Stimulated activated CD4-positive, alpha-beta T cell treated with anti-CD3 and anti-CD28 coated beads, Interleukin-15, amount 100 ng/mL, for 24 hours (primary cell): ENCODE measurements around the gene SHC4.
A peak's percentile ranks its signal among the peaks of the same experiment; 100 is the strongest.
"Not testable (repeated sequence)": the region's sequence is repeated elsewhere in the genome, so short reads cannot be mapped to it uniquely, and the experiment has no call there.

ENCODE experiments used
- DNase-seq: peaks from one replicate; pipeline ENCODE4 v3.0.0-alpha.2; 2020

SHC4 gene, protein sequence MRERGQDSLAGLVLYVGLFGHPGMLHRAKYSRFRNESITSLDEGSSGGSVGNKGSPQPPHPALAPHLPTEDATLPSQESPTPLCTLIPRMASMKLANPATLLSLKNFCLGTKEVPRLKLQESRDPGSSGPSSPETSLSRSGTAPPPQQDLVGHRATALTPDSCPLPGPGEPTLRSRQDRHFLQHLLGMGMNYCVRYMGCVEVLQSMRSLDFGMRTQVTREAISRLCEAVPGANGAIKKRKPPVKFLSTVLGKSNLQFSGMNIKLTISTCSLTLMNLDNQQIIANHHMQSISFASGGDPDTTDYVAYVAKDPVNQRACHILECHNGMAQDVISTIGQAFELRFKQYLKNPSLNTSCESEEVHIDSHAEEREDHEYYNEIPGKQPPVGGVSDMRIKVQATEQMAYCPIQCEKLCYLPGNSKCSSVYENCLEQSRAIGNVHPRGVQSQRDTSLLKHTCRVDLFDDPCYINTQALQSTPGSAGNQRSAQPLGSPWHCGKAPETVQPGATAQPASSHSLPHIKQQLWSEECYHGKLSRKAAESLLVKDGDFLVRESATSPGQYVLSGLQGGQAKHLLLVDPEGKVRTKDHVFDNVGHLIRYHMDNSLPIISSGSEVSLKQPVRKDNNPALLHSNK

DNA sequence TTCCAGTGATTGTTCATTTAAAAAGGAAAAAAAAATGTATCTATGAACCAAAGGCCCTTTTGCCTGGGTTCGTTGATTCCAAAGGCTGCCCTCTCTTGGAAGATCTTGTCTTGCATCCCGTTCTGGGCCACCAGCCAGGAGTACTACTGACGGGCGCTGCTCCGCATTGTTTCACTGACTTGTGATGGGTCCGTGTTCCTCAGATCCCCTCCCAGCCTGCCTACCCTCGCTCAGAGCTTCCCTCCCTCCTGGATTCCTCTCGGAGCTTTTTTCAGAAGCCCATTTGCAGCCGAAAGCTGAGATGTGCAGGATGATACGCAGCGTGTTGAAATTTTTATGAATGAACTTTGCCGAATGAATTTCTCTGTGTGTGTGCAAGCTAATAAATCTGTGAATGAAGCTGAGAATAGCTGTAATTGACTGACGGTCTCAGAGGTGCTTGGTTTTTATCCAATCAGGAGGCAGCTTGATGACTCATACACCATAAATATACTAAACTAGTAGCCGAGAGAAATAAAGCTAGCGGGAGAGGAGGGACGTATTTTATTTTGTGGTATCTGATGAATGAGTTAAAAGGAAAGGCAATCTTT lies at the start of gene SHC4:
TSS of gene SHC4 (minus strand) at position 396 of the 590 bp plus-strand sequence. CDS start 904 bp downstream, outside the sequence.
- peak; percentile 31 for DNase-seq

DNA sequence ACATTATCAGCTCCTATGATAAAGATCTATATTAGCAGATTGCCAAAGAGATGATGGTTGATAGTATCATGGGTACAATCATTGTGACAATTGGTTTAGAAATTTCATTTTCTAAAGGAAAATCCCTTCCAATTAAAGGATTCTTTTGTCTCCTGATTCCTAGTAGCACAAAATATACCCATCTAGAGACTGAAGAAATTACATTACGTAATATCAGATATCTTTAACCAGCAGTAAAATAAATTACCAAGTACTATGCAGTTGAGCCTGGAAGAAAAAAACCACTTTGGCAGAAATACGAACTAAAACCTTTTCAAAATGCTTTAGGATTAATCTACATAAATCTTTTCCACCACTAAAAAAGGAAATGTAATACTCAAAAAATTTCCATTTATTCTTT lies 35.6 kb upstream of the SHC4 start:
- no peak for DNase-seq

DNA sequence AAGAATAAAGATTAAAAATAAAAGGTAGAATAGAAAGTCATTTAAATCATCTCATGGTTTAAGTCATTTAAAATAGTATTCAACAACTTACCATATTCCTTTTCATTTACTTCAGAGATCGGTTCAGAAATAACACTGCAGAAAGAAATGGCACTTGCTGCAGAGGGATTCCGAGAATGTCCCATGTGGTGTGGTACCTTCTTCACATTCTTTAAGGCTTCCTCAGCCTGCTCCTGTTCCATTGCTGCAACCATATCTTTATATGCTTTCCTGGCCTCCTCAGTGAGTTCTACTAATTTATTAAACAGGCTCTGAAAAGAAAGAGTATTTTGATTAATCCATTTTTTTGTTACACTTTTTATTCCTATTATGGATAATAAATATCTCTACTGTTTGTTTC lies 32.6 kb upstream of the SHC4 start:
- no peak for DNase-seq

DNA sequence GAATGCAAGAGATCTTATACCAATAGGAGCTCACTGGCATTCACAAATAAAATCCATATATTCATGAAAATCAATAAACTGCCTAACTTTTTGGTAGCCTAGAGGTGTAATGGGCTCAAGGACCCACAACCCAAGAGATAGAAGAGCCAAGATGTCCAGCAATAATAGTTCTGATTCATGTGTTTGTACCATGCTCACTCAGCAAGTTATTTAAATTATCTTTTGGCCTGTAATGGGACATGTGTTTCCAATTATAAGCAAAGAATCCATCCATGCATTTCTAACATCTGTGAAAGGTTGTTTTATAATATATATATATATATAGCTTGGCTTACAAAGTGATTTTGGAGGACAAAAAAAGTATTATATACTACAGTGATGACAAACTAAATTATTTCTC lies 29.7 kb upstream of the SHC4 start:
- DNase-seq: no peak

DNA sequence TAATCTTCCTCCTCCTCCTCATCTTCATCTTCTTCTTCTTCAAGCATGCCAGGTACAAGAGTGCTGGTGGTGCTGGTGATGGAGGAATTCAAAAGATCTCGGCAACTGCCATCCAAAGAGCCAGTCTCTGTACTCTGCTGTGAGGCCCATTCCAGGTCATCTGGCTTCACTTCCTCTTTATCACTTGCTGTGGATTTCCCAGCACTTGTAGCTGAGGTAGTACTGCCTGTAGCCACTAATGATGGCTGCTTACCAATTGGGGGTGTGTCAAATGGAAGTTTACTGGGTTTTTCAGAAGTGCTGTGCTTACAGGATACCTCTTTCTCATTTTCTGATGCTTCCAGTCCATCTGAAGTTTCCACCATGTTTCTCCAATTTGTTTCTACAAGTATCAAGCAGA lies 28.8 kb upstream of the SHC4 start:
- DNase-seq: no peak

DNA sequence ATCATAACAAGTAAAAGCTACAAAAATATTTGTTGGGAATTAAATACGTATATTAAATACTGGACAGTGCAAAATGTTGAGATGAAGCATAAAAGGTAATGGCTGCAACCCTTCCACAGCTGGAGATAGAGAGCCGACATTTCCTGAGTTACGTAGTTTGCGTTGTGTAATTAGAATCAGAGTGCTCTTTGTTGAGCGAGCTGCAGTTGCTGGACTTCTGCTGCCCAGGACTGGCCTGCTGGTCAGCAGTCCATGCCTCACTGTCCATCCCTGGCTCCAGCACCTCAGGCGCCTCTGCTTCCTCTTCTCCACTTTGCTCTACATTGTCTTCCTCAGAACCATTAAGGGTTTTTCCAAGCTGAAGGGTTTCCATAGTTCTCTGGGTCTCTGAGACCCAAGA lies 28.4 kb upstream of the SHC4 start:
- DNase-seq: no peak

DNA sequence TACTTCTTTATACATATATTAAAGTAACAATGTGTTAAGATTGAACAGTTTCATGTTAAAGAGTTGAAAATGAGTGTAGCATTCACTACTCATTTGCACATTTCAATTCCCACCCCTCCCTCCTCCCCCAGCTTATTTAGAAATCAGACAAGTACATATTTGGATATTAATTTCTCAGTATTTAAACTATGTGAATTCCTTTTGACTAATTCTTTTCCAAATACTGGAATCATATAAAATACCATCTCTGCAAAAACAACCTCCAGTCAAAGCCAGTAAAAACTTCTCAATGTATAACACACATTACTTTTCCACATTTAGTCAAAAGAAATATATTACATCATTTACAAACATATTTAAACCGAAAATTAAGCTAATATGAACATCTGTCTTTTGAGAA lies 25.5 kb upstream of the SHC4 start:
- DNase-seq: no peak

DNA sequence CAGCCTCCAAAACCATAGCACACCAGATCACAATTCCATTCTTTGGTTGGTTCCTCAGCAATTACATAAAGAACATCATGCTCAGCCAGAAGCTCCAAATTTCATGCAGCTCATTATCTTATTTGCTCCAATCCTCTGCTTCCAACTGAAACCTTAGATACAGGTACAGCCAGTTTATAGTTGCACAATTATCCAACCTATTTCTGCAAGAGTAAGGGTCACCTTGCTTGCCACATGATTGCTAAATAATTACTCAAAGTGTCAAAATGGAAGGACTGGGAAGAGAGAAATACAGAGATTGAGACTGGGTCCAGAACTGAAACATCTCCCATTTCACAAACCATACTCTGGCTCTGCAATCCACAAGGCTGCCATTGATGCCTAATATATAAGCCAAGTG lies 23.4 kb upstream of the SHC4 start:
- no peak for DNase-seq

DNA sequence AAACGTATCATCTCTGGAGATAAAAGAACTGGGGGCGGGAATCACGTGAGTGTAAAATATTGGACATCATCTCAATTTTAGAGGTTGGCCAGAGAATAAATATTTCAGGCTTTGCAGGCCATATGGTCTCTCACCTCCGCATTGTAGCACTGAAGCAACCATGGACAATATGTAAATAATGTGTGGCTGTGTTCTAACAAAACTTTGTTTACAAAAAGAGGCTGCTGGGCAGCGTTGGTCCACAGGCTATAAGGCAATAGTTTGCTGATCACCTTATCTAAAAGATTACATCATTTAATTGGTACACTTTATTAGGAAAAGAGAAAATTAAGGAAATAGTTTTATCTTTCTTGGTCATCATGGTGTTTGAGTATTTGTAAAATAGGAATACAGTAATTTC lies 22.5 kb upstream of the SHC4 start:
- no peak for DNase-seq

DNA sequence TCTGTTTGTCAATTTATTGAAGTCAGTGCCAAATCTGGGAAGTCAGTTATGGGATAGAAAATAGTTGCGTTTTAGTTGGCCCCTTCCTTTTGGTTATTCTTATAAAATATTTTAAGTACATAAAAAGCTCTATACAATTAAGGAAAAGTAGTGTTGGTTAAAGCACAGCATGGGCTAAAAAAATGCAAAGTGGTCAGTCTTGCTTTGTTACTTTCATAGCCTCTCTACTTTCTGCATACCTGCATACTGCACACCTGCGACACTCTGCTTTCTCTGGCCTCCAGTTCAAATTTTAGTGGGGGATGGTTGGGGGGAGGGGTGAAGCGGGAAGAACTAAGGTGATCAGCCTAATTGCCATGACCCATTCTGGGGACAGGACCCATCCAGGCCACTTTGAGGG lies 21.8 kb upstream of the SHC4 start:
- no peak for DNase-seq

DNA sequence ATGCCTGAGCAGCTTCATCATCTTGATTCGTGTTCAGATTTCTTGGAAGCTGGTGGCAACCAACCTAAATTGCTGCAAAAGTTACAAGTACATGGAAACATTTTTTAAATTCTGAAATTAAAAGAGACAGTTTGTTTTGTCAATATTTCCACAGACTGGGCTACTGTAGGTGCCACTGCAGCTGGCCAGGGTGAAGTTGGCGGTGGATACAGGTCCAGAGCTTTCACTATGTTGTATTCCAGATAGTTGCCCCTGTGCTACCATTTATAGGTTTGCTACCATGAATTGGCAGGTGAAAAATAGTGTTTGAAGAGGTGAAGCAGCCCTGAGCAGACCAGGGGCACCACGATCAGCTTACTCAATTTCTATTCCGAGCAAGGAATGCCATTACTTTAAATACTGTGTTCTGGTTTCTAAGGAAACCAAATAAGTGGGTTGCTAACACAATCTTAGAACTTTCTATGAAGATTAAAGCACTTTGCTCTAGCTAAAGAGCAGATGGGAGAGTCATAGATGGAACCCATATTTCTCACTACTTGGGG lies 21.2 kb upstream of the SHC4 start:
- DNase-seq: no peak

DNA sequence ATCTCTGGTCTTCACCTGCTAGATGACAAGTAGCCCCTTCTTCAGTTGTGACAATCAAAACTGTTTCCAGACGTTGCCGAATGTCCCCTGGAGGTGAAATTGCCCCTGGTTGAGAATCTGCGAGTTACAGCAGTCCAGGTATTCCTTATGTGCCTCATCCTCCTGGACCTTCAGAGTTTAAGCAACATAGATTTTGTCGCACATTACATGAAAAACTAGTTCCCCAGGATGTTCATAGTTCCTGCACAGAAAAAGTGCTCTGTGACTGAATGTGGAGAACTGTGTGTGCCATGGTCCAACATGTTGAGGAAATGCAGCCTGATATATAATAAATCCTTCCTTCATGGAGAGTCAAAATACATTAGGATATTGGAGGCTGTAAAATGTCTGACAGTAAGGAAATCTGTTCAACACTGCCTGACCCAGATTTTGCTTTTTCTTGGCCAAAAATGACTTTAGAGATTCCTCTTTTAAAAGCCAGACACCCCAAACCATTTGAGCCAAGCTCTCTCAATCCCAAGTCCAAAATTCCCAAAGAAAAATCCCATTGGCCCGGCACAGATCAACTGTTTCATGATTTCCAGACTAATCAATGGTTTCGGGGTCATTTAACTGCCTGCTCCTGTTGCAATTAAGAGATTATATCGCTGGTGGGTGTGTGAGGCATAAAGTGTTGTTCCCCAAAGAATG lies 20.4 kb upstream of the SHC4 start:
- no peak for DNase-seq

DNA sequence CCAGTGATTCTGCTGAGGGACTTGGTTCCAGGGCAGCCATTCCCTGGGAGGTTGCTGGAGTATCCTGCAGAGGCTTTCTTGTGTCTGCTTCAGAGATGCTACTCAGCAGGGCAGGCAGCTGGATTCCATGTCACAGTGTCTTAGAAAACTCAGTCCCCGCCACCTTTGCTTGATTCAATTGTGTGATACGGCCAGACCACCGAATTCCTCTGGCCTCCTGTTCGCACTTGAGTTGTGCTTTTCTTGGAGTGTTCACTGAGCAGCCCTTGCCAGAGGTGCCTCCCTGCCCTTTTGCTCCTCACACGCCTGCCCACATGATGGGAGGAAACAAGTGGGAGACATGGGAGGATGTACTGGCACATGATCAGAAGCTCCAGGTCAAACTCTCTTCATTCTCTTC lies 19.6 kb upstream of the SHC4 start:
- no peak for DNase-seq

DNA sequence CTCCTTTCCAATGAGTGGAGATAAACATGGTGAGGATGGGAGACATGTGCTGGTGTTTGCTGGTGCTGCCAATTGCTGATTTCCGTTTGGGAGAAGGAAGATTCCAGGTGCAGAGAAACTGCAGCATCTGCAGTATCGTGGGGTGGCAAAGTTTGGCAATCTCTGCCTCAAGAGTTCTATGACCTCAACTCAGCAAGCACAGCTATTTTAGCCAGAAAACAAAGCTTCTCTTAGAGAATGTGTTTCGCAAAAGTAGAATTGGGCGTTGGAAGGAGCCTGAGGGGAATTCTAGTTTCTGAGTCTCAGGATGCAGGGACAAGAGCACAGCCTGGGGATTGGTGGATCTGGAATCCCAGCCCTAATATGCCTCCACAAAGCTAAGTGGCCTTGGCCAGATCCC lies 18.2 kb upstream of the SHC4 start:
- no peak for DNase-seq

DNA sequence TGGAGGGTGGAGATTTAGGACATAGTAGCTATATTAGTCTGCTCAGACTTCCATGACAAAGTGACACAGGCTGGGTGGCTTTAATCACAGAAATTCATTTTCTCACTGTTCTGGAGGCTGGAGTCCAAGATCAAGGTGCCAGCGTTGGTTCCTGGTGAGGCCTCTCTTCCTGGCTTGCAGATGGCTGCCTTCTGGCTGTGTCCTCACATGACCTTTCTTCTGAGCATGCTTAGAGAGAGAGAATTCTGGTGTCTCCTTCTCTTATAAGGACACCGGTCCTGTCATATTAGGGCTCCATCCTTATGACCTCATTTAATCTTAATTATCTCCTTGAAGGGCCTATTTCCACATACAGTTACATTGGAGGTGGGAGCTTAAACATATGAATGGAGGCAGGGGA lies 14.9 kb upstream of the SHC4 start:
- DNase-seq: no peak

DNA sequence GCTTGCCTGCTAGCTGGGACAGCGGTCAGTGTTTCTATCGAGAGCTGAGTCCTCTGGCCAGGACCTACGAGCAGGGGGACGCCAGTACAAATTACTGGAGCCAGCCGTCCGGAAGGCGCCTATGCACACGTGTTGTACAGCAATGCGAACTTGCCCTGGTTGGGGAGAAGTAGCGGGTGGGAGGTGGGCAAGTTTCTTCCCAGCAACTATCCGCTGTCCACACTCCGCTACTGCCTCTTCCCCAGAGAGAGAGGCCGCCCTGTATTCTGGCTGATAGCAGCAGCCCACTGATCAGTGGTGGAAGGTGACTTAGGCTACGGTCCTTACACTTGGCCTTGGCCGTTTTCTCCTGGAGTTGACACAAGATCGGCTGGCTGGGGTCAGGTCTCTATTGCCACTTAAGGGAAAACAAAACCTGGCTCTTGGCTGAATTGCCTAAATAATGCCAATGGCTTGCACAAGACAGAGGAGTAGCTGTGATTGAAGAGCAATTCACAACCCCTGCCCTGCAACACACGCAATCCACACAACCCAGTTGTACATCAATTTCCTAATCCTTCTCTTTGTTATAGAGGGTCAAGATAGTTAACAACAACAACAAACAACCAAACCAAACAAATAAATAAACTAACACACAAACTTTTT lies 12.8 kb upstream of the SHC4 start:
- DNase-seq: no peak

DNA sequence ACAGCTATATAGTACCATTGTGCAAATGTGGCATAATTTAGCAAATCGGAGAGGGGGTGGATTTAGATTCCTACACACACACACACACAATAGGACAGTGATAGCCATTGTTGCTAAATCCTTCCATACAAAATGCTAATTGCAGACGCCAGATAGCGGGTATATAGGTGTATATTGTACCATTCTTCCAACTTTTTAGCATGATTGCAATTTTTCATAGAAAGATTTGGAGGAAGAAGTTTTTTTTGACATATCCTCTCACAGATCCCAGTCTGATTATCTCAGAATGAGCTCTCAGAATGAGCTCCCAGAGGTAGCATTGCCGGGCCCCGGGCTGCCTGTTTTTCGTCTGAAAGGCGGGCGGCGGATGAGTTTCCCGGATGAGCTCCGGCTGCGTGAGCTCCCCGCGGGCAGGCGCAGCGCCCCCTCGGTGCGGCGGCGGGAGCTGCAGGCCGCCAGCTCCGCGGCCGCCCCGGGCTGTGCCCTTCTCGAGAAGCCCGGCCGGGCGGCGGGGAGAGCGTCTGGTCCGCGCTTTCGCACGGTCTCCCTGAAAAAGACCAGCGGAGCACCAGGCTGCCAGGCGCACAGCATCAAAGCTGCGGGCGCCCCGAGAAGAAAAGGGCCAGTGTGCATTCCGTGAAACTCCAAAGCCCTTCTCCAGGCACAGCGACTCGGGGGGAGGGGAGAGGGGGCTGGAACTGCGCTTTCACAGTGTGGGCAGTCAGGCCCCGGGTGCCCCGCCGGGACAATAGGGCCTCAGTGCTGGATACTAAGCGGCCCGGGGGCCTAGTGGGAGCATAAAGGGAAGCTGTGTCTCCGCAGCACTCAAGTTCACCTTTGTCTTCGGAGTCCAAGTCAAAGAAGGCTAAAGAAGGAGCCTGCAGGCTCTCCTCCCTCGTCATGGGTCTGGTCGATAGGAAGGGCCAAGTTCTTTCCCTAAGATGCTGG lies 12.0 kb upstream of the SHC4 start:
- DNase-seq: peak; percentile 86

DNA sequence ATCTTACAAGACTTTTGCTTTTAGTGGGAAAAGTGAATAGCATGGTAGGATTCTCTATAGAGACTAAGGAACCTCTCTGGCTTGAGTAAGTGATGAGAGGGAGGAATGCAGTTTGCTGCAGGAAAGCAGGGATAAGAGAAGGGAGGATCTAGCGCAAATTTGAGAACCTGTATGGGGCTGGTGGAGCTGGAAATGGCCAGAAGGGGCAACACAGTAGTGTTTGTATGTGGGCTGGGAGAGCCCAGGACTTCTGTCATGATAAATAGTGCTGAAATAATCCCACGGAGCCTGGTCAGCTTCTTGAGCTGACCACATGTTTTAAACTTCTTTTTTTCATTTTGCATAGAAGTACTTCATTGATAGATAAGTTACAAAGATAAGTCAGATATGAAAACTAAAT lies 11.2 kb upstream of the SHC4 start:
- no peak for DNase-seq

DNA sequence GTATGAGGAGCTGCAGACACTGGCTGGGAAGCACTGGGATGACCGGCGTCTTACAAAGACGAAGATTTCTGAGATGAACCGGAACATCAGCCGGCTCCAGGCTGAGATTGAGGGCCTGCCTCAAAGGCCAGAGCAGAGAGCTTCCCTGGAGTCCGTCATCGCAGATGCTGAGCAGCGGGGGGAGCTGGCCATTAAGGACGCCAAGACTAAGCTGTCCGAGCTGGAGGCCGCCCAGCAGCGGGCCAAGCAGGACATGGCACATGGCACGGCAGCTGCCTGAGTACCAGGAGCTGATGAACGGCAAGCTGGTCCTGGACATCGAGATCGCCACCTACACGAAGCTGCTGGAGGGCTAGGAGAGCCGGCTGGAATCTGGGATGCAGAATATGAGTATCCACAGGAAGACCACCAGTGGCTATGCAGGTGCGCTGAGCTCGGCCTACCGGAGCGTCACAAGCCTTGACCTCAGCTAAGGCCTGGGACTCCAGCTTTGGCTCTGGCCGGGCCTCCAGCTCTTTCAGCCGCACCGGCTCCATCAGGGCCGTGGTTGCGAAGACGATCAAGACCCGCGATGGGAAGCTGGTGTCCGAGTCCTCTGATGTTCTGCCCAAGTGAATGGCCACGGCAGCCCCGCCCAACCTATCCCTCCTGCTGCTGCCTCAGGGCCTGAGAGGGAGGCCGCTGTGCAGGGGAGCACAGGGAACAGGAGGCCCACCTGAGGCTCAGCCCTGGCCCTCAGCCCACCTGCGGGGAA lies 9.2 kb upstream of the SHC4 start:
- DNase-seq: no peak

DNA sequence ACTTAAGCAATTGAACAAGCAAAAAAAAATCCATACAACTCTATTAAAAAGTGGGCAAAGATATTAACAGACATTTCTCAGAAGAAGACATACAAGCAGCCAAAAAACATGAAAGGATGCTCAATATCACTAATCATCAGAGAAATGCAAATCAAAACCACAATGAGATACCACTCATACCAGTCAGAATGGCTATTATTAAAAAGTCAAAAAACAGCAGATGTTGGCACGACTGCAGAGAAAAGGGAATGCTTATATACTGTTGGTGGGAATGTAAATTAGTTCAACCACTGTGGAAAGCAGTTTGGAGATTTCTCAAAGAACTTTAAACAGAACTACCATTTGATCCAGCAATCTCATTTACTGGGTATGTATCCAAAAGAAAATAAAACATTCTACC lies 7.2 kb upstream of the SHC4 start:
- DNase-seq: not testable (repeated sequence)

DNA sequence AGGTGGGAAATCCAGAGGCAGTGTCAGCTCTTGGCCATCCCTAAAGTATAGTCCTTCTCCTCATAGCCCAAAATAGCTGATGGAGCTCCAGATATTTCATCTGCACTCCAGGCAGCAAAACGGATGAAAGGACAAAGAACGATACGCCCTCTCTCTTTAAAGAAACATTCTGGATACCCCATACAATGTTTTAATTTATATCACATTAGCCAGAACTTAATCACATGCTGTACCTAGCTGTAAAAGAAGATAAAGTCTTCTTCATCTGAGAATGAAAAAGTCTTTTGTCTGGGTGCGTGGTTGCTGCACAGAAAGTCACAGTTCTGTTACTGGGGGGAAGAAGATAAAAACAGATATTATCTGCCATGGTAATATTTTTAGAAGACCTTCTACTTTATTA lies 4.3 kb upstream of the SHC4 start:
- DNase-seq: no peak
